ENCODE results near the gene RASGRF1. TPM values are rescaled to one million over a fixed set of nuclear protein-coding genes. Genes with fewer than 3 reads are reported as not detected.

The RASGRF1 gene
- total RNA-seq, 1 donor from 2014 or later: not detected

GRCh38 chr15:78981532-78982313 is 108.9 kb downstream of the RASGRF1 start:
- no peak for ATAC-seq (ENCODE audit: poor library complexity)
- intact Hi-C loops (cut with DNase I): no loop called here

GRCh38 chr15:78979456-78980320 is 110.9 kb downstream of the RASGRF1 start:
- intact Hi-C loops (cut with DNase I): loop anchor here (10.0 kb wide), 1 partner anchor 65 kb away; no protein-coding TSS in a partner anchor
- ATAC-seq (ENCODE audit: poor library complexity): peak; percentile 60
- no peak for DNase-seq

More at GRCh38 chr15:78981532-78982313, 108.9 kb downstream of the RASGRF1 start:
- no peak for DNase-seq

GRCh38 chr15:78978601-78979179 is 111.9 kb downstream of the RASGRF1 start:
- ATAC-seq (ENCODE audit: poor library complexity) (no peak), DNase-seq (no peak)
- intact Hi-C loops (cut with DNase I): loop anchor here (10.0 kb wide), 1 partner anchor 64 kb away; no protein-coding TSS in a partner anchor

- DNase-seq (no peak), ATAC-seq (ENCODE audit: poor library complexity) (no peak)
- intact Hi-C loops (cut with DNase I): loop anchor here (10.0 kb wide), 1 partner anchor 63 kb away; no protein-coding TSS in a partner anchor
Observed at GRCh38 chr15:78977591-78978347, 112.8 kb downstream of the RASGRF1 start.

GRCh38 chr15:78977091-78977571 is 113.4 kb downstream of the RASGRF1 start:
- DNase-seq (no peak), ATAC-seq (ENCODE audit: poor library complexity) (peak; percentile 51)
- intact Hi-C loops (cut with DNase I): loop anchor here (10.0 kb wide), 1 partner anchor 62 kb away; no protein-coding TSS in a partner anchor

- ATAC-seq (ENCODE audit: poor library complexity) (no peak), DNase-seq (no peak)
- intact Hi-C loops (cut with DNase I): loop anchor here (10.0 kb wide), 1 partner anchor 62 kb away; no protein-coding TSS in a partner anchor
Observed at GRCh38 chr15:78976691-78977090, 113.9 kb downstream of the RASGRF1 start.

GRCh38 chr15:78974272-78974918 is 116.2 kb downstream of the RASGRF1 start:
- no peak for DNase-seq
- intact Hi-C loops (cut with DNase I): loop anchor here (10.0 kb wide), 1 partner anchor 60 kb away; no protein-coding TSS in a partner anchor
- no peak for ATAC-seq (ENCODE audit: poor library complexity)

- intact Hi-C loops (cut with DNase I): loop anchor here (10.0 kb wide), 1 partner anchor 55 kb away; no protein-coding TSS in a partner anchor
- DNase-seq (no peak), ATAC-seq (ENCODE audit: poor library complexity) (no peak)
Observed at GRCh38 chr15:78969687-78970349, 120.8 kb downstream of the RASGRF1 start.

- DNase-seq (no peak), ATAC-seq (ENCODE audit: poor library complexity) (no peak)
- intact Hi-C loops (cut with DNase I): no loop called here
Observed at GRCh38 chr15:78968539-78969271, 121.9 kb downstream of the RASGRF1 start.

- no peak for ATAC-seq (ENCODE audit: poor library complexity)
- intact Hi-C loops (cut with DNase I): no loop called here
- DNase-seq: no peak
Observed at GRCh38 chr15:78968114-78968513, 122.5 kb downstream of the RASGRF1 start.

GRCh38 chr15:78960308-78960707 is 130.3 kb downstream of the RASGRF1 start:
- ATAC-seq (ENCODE audit: poor library complexity) (no peak), DNase-seq (no peak)
- intact Hi-C loops (cut with DNase I): no loop called here

- ATAC-seq (ENCODE audit: poor library complexity): no peak
- DNase-seq: no peak
- intact Hi-C loops (cut with DNase I): no loop called here
Observed at GRCh38 chr15:78959360-78959759, 131.2 kb downstream of the RASGRF1 start.

GRCh38 chr15:78957416-78958093 is 133.0 kb downstream of the RASGRF1 start:
- DNase-seq: no peak
- no peak for ATAC-seq (ENCODE audit: poor library complexity)
- intact Hi-C loops (cut with DNase I): no loop called here

- DNase-seq (no peak), ATAC-seq (ENCODE audit: poor library complexity) (no peak)
- intact Hi-C loops (cut with DNase I): no loop called here
Observed at GRCh38 chr15:78956937-78957336, 133.6 kb downstream of the RASGRF1 start.

- DNase-seq (no peak), ATAC-seq (ENCODE audit: poor library complexity) (no peak)
- intact Hi-C loops (cut with DNase I): no loop called here
Observed at GRCh38 chr15:78955355-78955754, 135.2 kb downstream of the RASGRF1 start.

GRCh38 chr15:78951841-78952238 is 138.7 kb downstream of the RASGRF1 start:
- DNase-seq: no peak
- intact Hi-C loops (cut with DNase I): no loop called here
- ATAC-seq (ENCODE audit: poor library complexity): peak; percentile 50
